Neural cell (in vitro differentiated cells): ENCODE data around the gene TMEM131L.

Experiments used
- EP300 ChIP-seq: fragments of 450-650 bp; conservative IDR thresholded peaks from 2 replicates; pipeline ENCODE4 v1.6.1; 2014; ENCODE audit warnings: antibody characterized with exemption, mild to moderate bottlenecking, moderate library complexity; ENCODE audit not compliant: poor library complexity, severe bottlenecking
- EZH2 ChIP-seq: fragments of 200-600, 300-800 bp; shearing (Covaris generic), sonication (generic); IDR thresholded peaks from 2 replicates; pipeline ENCODE4 v1.6.1; 2014; ENCODE audit warnings: antibody characterized with exemption, low read length, borderline replicate concordance, mild to moderate bottlenecking; ENCODE audit not compliant: insufficient read depth, poor library complexity, severe bottlenecking
- MXI1 ChIP-seq: fragments of 450-650 bp; conservative IDR thresholded peaks from 2 replicates; pipeline ENCODE4 v1.6.1; 2014; ENCODE audit warnings: antibody characterized with exemption, mild to moderate bottlenecking; ENCODE audit not compliant: poor library complexity, severe bottlenecking
- POLR2AphosphoS5 ChIP-seq: IDR thresholded peaks from 2 replicates; pipeline ENCODE4 v1.6.1; 2012
- RAD21 ChIP-seq: fragments of 450-650 bp; conservative IDR thresholded peaks from 2 replicates; pipeline ENCODE4 v1.6.1; 2014; ENCODE audit warnings: antibody characterized with exemption, mild to moderate bottlenecking, moderate library complexity
- TF ChIP-seq, protein P1 (sequence below): fragments of 450-650 bp; IDR thresholded peaks from 2 replicates; pipeline ENCODE4 v1.5.1; 2014; ENCODE audit warnings: antibody characterized with exemption, mild to moderate bottlenecking, moderate library complexity; ENCODE audit not compliant: poor library complexity, severe bottlenecking

DNA sequence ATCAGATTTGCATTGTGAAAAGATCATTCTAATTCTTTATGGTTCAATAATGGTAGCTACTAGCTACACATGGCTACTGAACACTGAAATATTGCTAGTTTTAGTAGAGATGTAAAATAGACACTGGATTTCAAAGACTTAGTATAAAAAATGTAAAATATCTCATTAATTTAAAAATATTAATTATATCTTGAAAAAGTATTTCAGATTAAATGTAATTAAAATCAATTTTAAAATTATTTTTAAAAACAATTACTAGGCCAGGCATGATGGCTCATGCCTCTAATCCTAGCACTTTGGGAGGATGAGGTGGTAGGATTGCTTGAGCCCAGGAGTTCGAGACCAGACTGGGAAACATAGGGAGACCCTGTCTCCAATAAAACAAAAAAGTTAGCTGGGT, 197.5 kb downstream of the TMEM131L start:
- TF ChIP-seq, protein P1, sequence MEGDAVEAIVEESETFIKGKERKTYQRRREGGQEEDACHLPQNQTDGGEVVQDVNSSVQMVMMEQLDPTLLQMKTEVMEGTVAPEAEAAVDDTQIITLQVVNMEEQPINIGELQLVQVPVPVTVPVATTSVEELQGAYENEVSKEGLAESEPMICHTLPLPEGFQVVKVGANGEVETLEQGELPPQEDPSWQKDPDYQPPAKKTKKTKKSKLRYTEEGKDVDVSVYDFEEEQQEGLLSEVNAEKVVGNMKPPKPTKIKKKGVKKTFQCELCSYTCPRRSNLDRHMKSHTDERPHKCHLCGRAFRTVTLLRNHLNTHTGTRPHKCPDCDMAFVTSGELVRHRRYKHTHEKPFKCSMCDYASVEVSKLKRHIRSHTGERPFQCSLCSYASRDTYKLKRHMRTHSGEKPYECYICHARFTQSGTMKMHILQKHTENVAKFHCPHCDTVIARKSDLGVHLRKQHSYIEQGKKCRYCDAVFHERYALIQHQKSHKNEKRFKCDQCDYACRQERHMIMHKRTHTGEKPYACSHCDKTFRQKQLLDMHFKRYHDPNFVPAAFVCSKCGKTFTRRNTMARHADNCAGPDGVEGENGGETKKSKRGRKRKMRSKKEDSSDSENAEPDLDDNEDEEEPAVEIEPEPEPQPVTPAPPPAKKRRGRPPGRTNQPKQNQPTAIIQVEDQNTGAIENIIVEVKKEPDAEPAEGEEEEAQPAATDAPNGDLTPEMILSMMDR, result no peak
- no peak for TF ChIP-seq RAD21
- TF ChIP-seq EP300, result no peak
- TF ChIP-seq EZH2, result no peak
- TF ChIP-seq POLR2AphosphoS5, result no peak
- TF ChIP-seq MXI1, result no peak
